HepG2 (cell line): Measurements from ENCODE around the gene BTBD3. TPM values are rescaled to one million over a fixed set of nuclear protein-coding genes. Genes with fewer than 3 reads are reported as not detected.

ENCODE experiments used
- BORCS8-MEF2B ChIP-seq: sonication (generic); formaldehyde crosslinking; IDR thresholded peaks from 2 replicates; pipeline ENCODE4 v1.8.0; 2022; ENCODE audit warnings: mild to moderate bottlenecking, missing genetic modification reagents
- CHD4 ChIP-seq: fragments of 200-600 bp; sonication (generic); IDR thresholded peaks from 2 replicates; pipeline ENCODE4 v1.7.0; 2017; ENCODE audit warnings: mild to moderate bottlenecking, low read length, borderline replicate concordance
- GTF2F1 ChIP-seq: fragments of 150-350 bp; IDR thresholded peaks from 2 replicates; pipeline ENCODE4 v1.6.1; 2014; ENCODE audit warnings: low read length
- GZF1 ChIP-seq: sonication (generic); formaldehyde crosslinking; IDR thresholded peaks from 2 replicates; pipeline ENCODE4 v1.5.1; 2020; ENCODE audit warnings: mild to moderate bottlenecking, missing genetic modification reagents
- HDAC6 ChIP-seq: fragments of 200-600 bp; sonication (generic); IDR thresholded peaks from 2 replicates; pipeline ENCODE4 v1.7.0; 2017; ENCODE audit warnings: mild to moderate bottlenecking, antibody characterized with exemption, low read length, low read depth
- JUNB ChIP-seq: sonication (generic); formaldehyde crosslinking; IDR thresholded peaks from 2 replicates; pipeline ENCODE4 v1.8.0; 2022; ENCODE audit warnings: missing genetic modification reagents, mild to moderate bottlenecking, borderline replicate concordance
- MED13 ChIP-seq: sonication (generic); formaldehyde crosslinking; IDR thresholded peaks from 2 replicates; pipeline ENCODE4 v1.5.0; 2020; ENCODE audit warnings: missing genetic modification reagents
- MLLT10 ChIP-seq: sonication (generic); formaldehyde crosslinking; IDR thresholded peaks from 2 replicates; pipeline ENCODE4 v1.4.0; 2020; ENCODE audit warnings: missing genetic modification reagents
- NAIF1 ChIP-seq: sonication (generic); formaldehyde crosslinking; IDR thresholded peaks from 2 replicates; pipeline ENCODE4 v1.5.0; 2020; ENCODE audit warnings: mild to moderate bottlenecking, missing genetic modification reagents, borderline replicate concordance
- NFKB2 ChIP-seq: sonication (generic); formaldehyde crosslinking; IDR thresholded peaks from 2 replicates; pipeline ENCODE4 v1.4.0; 2020; ENCODE audit warnings: missing genetic modification reagents, borderline replicate concordance
- RFX5 ChIP-seq: IDR thresholded peaks from 2 replicates; pipeline ENCODE4 v1.6.1; 2011; ENCODE audit warnings: low read depth, low read length, improper control_type of control experiment
- SNRNP70 ChIP-seq: fragments of 200-400 bp; formaldehyde crosslinking; IDR thresholded peaks from 2 replicates; pipeline ENCODE4 v1.6.1; 2017; ENCODE audit warnings: mild to moderate bottlenecking, low read depth, low read length, moderate library complexity
- STAT6 ChIP-seq: sonication (generic); formaldehyde crosslinking; IDR thresholded peaks from 2 replicates; pipeline ENCODE4 v1.4.0; 2020; ENCODE audit warnings: missing genetic modification reagents, mild to moderate bottlenecking, borderline replicate concordance
- ZNF143 ChIP-seq: sonication (generic); formaldehyde crosslinking; IDR thresholded peaks from 2 replicates; pipeline ENCODE4 v1.4.0; 2020; ENCODE audit warnings: missing genetic modification reagents
- ZNF234 ChIP-seq: sonication (generic); formaldehyde crosslinking; conservative IDR thresholded peaks from 2 replicates; pipeline ENCODE4 v1.5.1; 2020; ENCODE audit warnings: mild to moderate bottlenecking, missing genetic modification reagents
- ZNF251 ChIP-seq: sonication (generic); formaldehyde crosslinking; IDR thresholded peaks from 2 replicates; pipeline ENCODE4 v1.9.0; 2021; ENCODE audit warnings: mild to moderate bottlenecking, missing genetic modification reagents
- ZNF282 ChIP-seq: fragments of 450-650 bp; IDR thresholded peaks from 2 replicates; pipeline ENCODE4 v1.6.1; 2018; ENCODE audit not compliant: partially characterized antibody
- ZNF564 ChIP-seq: sonication (generic); formaldehyde crosslinking; IDR thresholded peaks from 2 replicates; pipeline ENCODE4 v1.8.1; 2023; ENCODE audit warnings: mild to moderate bottlenecking, missing genetic modification reagents
- ZNF709 ChIP-seq: sonication (generic); formaldehyde crosslinking; IDR thresholded peaks from 2 replicates; pipeline ENCODE4 v1.5.0; 2020; ENCODE audit warnings: mild to moderate bottlenecking, missing genetic modification reagents
- ZNF75D ChIP-seq: sonication (generic); formaldehyde crosslinking; IDR thresholded peaks from 2 replicates; pipeline ENCODE4 v1.8.1; 2023; ENCODE audit warnings: missing genetic modification reagents, mild to moderate bottlenecking, borderline replicate concordance
- ZNF770 ChIP-seq: sonication (generic); formaldehyde crosslinking; IDR thresholded peaks from 2 replicates; pipeline ENCODE4 v1.5.0; 2020; ENCODE audit warnings: mild to moderate bottlenecking, missing genetic modification reagents
- ZNF782 ChIP-seq: sonication (generic); formaldehyde crosslinking; IDR thresholded peaks from 2 replicates; pipeline ENCODE4 v1.4.0; 2020; ENCODE audit warnings: missing genetic modification reagents, mild to moderate bottlenecking, borderline replicate concordance
- polyA plus RNA-seq, 8 experiments: library from polyadenylated mRNA; depleted of rRNA in 3 of 8; stranded (reverse) in 7 of 8; unstranded in 1 of 8; fragments of >200 nt; fragmentation: Illumina TruSeq in 4 of 8; extraction: Trizol in 4 of 8; gene quantifications; 2 replicates each; pipeline versions ENCODE4 v1.2.1 to v1.2.3, GENCODE V29; 2011 to 2016; ENCODE audit warnings: low read depth in 4 of 8, missing spikeins in 1 of 8, mixed read lengths in 1 of 8; ENCODE audit not compliant: insufficient read depth in 1 of 8
- total RNA-seq, 5 experiments: library from RNA; depleted of rRNA; stranded (reverse); fragments of >200 nt; fragmentation: Illumina TruSeq; extraction: Trizol; gene quantifications; 2 replicates each; pipeline ENCODE4 v1.2.3, GENCODE V29; 2016; ENCODE audit warnings: low read depth in 1 of 5
- TF ChIP-seq, protein P1 (sequence below): sonication (generic); formaldehyde crosslinking; IDR thresholded peaks from 2 replicates; pipeline ENCODE4 v1.4.0; 2020; ENCODE audit warnings: mild to moderate bottlenecking, missing genetic modification reagents
- TF ChIP-seq, protein P2 (sequence below): sonication (generic); formaldehyde crosslinking; IDR thresholded peaks from 2 replicates; pipeline ENCODE4 v1.4.0; 2020; ENCODE audit warnings: mild to moderate bottlenecking, missing genetic modification reagents

The BTBD3 gene
- total and polyA plus RNA-seq, 2 of the 13 experiments (the other 11 are each of a cell fraction or from before 2014, with no cell fraction given) = 32.2 to 41.8 TPM

DNA sequence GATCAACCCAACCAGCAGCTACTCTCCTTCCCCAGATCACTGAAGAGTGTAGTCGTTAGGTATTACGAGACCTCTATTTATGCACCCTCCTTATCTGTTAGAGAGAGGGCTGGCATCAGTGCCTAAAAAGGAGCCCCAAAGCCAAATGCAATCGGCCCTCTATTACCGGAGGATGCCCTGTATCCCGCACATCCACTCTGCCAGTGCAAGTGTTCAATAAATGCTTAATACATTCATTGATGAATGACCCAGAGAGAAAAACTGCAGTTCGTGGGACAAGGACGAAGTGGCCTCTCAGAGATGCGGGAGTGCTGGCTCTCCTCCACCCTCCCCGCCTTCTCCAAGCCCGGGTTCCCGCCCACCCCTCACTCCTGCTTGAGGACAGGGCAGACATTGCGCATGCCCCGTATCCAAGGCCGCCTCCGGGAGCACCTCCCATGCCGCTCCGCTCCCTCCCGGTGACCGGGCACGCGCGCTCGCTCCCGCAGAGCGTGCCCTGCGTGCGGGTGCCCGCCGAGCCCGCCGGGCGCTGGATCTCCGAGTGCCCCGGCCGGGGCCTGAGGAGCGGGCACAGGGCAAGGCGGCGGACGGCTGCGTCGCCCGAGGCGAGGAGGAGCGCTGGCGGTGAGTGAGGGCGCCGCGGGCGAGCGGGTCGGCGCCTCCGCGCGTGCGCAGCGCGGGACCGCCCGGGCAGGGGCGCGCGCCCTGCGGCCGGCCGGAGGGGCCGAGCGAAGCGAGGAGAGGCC, 27.2 kb upstream of the BTBD3 start (continued):
- TF ChIP-seq RFX5 (peak; percentile 19; the same call in 1 of the 2 replicates), NFKB2 (CRISPR knock-in tag) (peak; percentile 55; the same call in 1 of the 2 replicates), SNRNP70 (no peak), ZNF564 (CRISPR knock-in tag) (no peak), ZNF143 (no peak), ZNF234 (CRISPR knock-in tag) (no peak), NAIF1 (CRISPR knock-in tag) (no peak), CHD4 (no peak), STAT6 (no peak), ZNF75D (no peak), ZNF709 (CRISPR knock-in tag) (no peak), GZF1 (CRISPR knock-in tag) (no peak; the same call in 1 of the 2 replicates), JUNB (CRISPR knock-in tag) (no peak), ZNF282 (no peak), BORCS8-MEF2B (CRISPR knock-in tag) (peak; percentile 90), MED13 (CRISPR knock-in tag) (0 out of 2 replicates have a peak, but pooled peaks have one; percentile 8), MLLT10 (CRISPR knock-in tag) (no peak), ZNF770 (no peak), ZNF782 (CRISPR knock-in tag) (no peak), ZNF251 (CRISPR knock-in tag) (no peak), GTF2F1 (no peak), HDAC6 (no peak)
- TF ChIP-seq, protein P1, sequence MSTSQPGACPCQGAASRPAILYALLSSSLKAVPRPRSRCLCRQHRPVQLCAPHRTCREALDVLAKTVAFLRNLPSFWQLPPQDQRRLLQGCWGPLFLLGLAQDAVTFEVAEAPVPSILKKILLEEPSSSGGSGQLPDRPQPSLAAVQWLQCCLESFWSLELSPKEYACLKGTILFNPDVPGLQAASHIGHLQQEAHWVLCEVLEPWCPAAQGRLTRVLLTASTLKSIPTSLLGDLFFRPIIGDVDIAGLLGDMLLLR (CRISPR knock-in tag) = no peak
- TF ChIP-seq, protein P2, sequence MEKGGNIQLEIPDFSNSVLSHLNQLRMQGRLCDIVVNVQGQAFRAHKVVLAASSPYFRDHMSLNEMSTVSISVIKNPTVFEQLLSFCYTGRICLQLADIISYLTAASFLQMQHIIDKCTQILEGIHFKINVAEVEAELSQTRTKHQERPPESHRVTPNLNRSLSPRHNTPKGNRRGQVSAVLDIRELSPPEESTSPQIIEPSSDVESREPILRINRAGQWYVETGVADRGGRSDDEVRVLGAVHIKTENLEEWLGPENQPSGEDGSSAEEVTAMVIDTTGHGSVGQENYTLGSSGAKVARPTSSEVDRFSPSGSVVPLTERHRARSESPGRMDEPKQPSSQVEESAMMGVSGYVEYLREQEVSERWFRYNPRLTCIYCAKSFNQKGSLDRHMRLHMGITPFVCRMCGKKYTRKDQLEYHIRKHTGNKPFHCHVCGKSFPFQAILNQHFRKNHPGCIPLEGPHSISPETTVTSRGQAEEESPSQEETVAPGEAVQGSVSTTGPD (CRISPR knock-in tag) = no peak
